BJ (cell line): ENCODE measurements around the gene UBE3C. TPM values are rescaled to one million over a fixed set of nuclear protein-coding genes. Genes with fewer than 3 reads are reported as not detected.

Source experiments
- CTCF ChIA-PET: fragments of 350-600 bp; formaldehyde crosslinking; extraction: SDS; loops from one replicate; lab custom pipeline; 2021; ENCODE audit warnings: antibody characterized with exemption, inconsistent platforms; lab: Yijun Ruan, JAX
- POLR2A ChIA-PET: fragments of 300-600 bp; sonication (Branson Sonifier 250); formaldehyde crosslinking; extraction: SDS; loops from one replicate; lab custom pipeline; 2021; ENCODE audit warnings: antibody characterized with exemption; lab: Charles Lee
- DNase-seq: peaks from one replicate; pipeline ENCODE4 v3.0.0-alpha.2; 2011; ENCODE audit warnings: low read depth
- H3K27me3 ChIP-seq: 2 replicates; pipeline ENCODE4 v1.6.0; 2011; ENCODE audit warnings: low read length; ENCODE audit not compliant: control insufficient read depth, insufficient read depth
- H3K36me3 ChIP-seq: 2 replicates; pipeline ENCODE4 v1.5.1; 2011; ENCODE audit warnings: low read length; ENCODE audit not compliant: control insufficient read depth, insufficient read depth
- H3K4me3 ChIP-seq: 2 replicates; pipeline ENCODE4 v1.5.1; 2011; ENCODE audit warnings: low read depth, mild to moderate bottlenecking, control low read depth, low read length
- CTCF ChIP-seq: IDR thresholded peaks from 2 replicates; pipeline ENCODE4 v1.5.1; 2011; ENCODE audit warnings: low read depth, mild to moderate bottlenecking, control low read depth, inconsistent platforms, low read length, moderate library complexity; ENCODE audit not compliant: insufficient read depth
- polyA plus RNA-seq: library from polyadenylated mRNA; depleted of rRNA; stranded (reverse); fragments of >200 nt; gene quantifications from 2 replicates; pipeline ENCODE4 v1.2.3, GENCODE V29; 2011

UBE3C gene
- polyA plus RNA-seq, 1 experiment, result 50.0 TPM

- no peak for DNase-seq
- CTCF ChIA-PET, result no interaction called here
- TF ChIP-seq CTCF, result no peak
- peaks cover 4% of the 10 kb centered on the region; the same call in 1 of the 2 replicates for H3K36me3 ChIP-seq
- POLR2A ChIA-PET, result interaction anchor here (0.6 kb wide), 1 partner anchor 52 kb away, joined by 7 read pairs; no protein-coding TSS in a partner anchor
- no peaks in the 10 kb centered on the region for H3K27me3 ChIP-seq
- no peak overlapping the region for H3K4me3 ChIP-seq
These were observed 65.4 kb downstream of the UBE3C start for GRCh38 chr7:157204134-157204533.

- Histone ChIP-seq H3K4me3 (no peak overlapping the region), H3K27me3 (no peaks in the 10 kb centered on the region), H3K36me3 (peaks cover 4% of the 10 kb centered on the region; the same call in 1 of the 2 replicates)
- CTCF ChIA-PET, result interaction anchor here (0.8 to 1.4 kb wide), 2 partner anchors 17 to 24 kb away, joined by 3 read pairs; no protein-coding TSS in a partner anchor
- POLR2A ChIA-PET, result no interaction called here
- DNase-seq, result no peak
- TF ChIP-seq CTCF, result no peak
These were observed 66.7 kb downstream of the UBE3C start for GRCh38 chr7:157205438-157205837.

- peaks cover 3% of the 10 kb centered on the region; the same call in 1 of the 2 replicates for H3K36me3 ChIP-seq
- no peak overlapping the region for H3K4me3 ChIP-seq
- ChIA-PET POLR2A (no interaction called here), CTCF (interaction anchor here (0.8 to 1.5 kb wide), 3 partner anchors 9 to 17 kb away, joined by 4 read pairs; no protein-coding TSS in a partner anchor)
- DNase-seq, result no peak
- H3K27me3 ChIP-seq, result no peaks in the 10 kb centered on the region
- no peak for TF ChIP-seq CTCF
These were observed 70.1 kb downstream of the UBE3C start for GRCh38 chr7:157208571-157209413.

GRCh38 chr7:157210682-157211081 lies 72.0 kb downstream of the UBE3C start:
- ChIA-PET POLR2A (interaction anchor here (0.5 kb wide), 1 partner anchor 37 kb away, joined by 3 read pairs; no protein-coding TSS in a partner anchor), CTCF (interaction anchor here (1.1 kb wide), 1 partner anchor 12 kb away, joined by 3 read pairs; no protein-coding TSS in a partner anchor)
- no peak for TF ChIP-seq CTCF
- no peaks in the 10 kb centered on the region for H3K27me3 ChIP-seq
- DNase-seq, result no peak
- no peak overlapping the region for H3K4me3 ChIP-seq
- peaks cover 2% of the 10 kb centered on the region; the same call in 1 of the 2 replicates for H3K36me3 ChIP-seq

GRCh38 chr7:157211690-157212089 lies 73.0 kb downstream of the UBE3C start:
- no peak overlapping the region for H3K4me3 ChIP-seq
- no peak for TF ChIP-seq CTCF
- DNase-seq, result no peak
- peaks cover 2% of the 10 kb centered on the region; the same call in 1 of the 2 replicates for H3K36me3 ChIP-seq
- POLR2A ChIA-PET, result interaction anchor here (0.5 kb wide), 1 partner anchor 15 kb away, joined by 3 read pairs; no protein-coding TSS in a partner anchor
- no peaks in the 10 kb centered on the region for H3K27me3 ChIP-seq
- CTCF ChIA-PET, result interaction anchor here (0.6 to 1.3 kb wide), 2 partner anchors 9 to 15 kb away, joined by 3 to 4 read pairs; no protein-coding TSS in a partner anchor
